ENCODE data around the gene CALCR. TPM values are rescaled to one million over a fixed set of nuclear protein-coding genes. Genes with fewer than 3 reads are reported as not detected.

The CALCR gene
- total RNA-seq, 1 experiment from 2014 or later = 0.10 TPM

GRCh38 chr7:93430917-93431588 is 143.5 kb downstream of the CALCR start:
- Histone ChIP-seq H3K27me3 (ENCODE audit: insufficient read depth, low read length) (no peaks in the 10 kb centered on the region), H4K20me1 (ENCODE audit: insufficient read depth) (no peaks in the 10 kb centered on the region), H2AFZ (ENCODE audit: low read depth, low read length, poor library complexity, severe bottlenecking) (no peak overlapping the region), H3K4me3 (replicated peaks in 1 of 2; ENCODE audit: low read depth in 1 of 2, low read length in 2 of 2) (no peak overlapping the region), H3K9me2 (ENCODE audit: insufficient read depth) (no peaks in the 10 kb centered on the region), H3K27ac (ENCODE audit: low read depth, low read length) (no peak overlapping the region), H3K9me3 (ENCODE audit: control insufficient read depth in 1 of 2, insufficient read depth in 1 of 2, low read depth in 1 of 2, low read length in 2 of 2) (no peaks in the 10 kb centered on the region), H3K4me1 (ENCODE audit: control insufficient read depth in 1 of 2, insufficient read depth in 2 of 2, low read length in 2 of 2) (no peaks in the 10 kb centered on the region), H3K36me3 (ENCODE audit: control insufficient read depth in 1 of 2, insufficient read depth in 2 of 2, low read length in 2 of 2) (no peaks in the 10 kb centered on the region), H3K4me2 (ENCODE audit: low read length) (no peak overlapping the region), H3K79me2 (ENCODE audit: insufficient read depth, low read length) (no peaks in the 10 kb centered on the region), H3K9ac (ENCODE audit: low read length) (no peak overlapping the region)
- DNase-seq (ENCODE audit: low read depth, low spot score) (no peak), ATAC-seq (no peak)
- RAD21 ChIA-PET (ENCODE audit: low non-redundant PET in 1 of 2, low total read pairs in 2 of 2, uncharacterized antibody in 2 of 2, unreplicated experiment in 2 of 2) = no interaction called here
- no TSS peak for BruUV-seq (replicated peaks)
- POLR2A ChIA-PET = no interaction called here
- intact Hi-C loops (cut with micrococcal nuclease) = loop anchor here (10.0 kb wide), 1 partner anchor 186 kb away; no protein-coding TSS in a partner anchor
- CTCF ChIA-PET = no interaction called here
- TF ChIP-seq CBX3 (IDR thresholded peaks at IDR 0.05; ENCODE audit: low read depth) = no peak
- TF ChIP-seq ATF3 (IDR thresholded peaks at IDR 0.05) = no peak
- TF ChIP-seq ELF1 (IDR thresholded peaks at IDR 0.05; ENCODE audit: borderline replicate concordance, low read depth) = no peak
- TF ChIP-seq SRF (IDR thresholded peaks at IDR 0.05; ENCODE audit: low read depth) = no peak
- TF ChIP-seq REST (IDR thresholded peaks at IDR 0.05; ENCODE audit: low read depth) = no peak
- no peak for TF ChIP-seq SP1 (IDR thresholded peaks at IDR 0.05; ENCODE audit: low read depth)
- no peak for TF ChIP-seq CTCF (IDR thresholded peaks at IDR 0.05 in 2 of 3, conservative IDR thresholded peaks at IDR 0.05 in 1 of 3; ENCODE audit: borderline replicate concordance in 1 of 3, insufficient read depth in 1 of 3, low read depth in 2 of 3, low read length in 2 of 3)
- TF ChIP-seq RAD21 (IDR thresholded peaks at IDR 0.05; ENCODE audit: low read depth) = no peak
- TF ChIP-seq EZH2 (IDR thresholded peaks at IDR 0.05) = no peak
- TF ChIP-seq ZFX (IDR thresholded peaks at IDR 0.05) = no peak
- no peak for TF ChIP-seq EZH2phosphoT487 (IDR thresholded peaks at IDR 0.05; ENCODE audit: borderline replicate concordance)
- no peak for TF ChIP-seq TCF7L2 (IDR thresholded peaks at IDR 0.05; ENCODE audit: borderline replicate concordance, extremely low read depth, insufficient read depth, insufficient read length)
- no peak for TF ChIP-seq ZBTB33 (IDR thresholded peaks at IDR 0.05; ENCODE audit: extremely low read depth, insufficient replicate concordance, low read length)
- TF ChIP-seq MAX (IDR thresholded peaks at IDR 0.05) = no peak
- TF ChIP-seq CEBPB (IDR thresholded peaks at IDR 0.05; ENCODE audit: low read depth) = no peak
- TF ChIP-seq JUND (IDR thresholded peaks at IDR 0.05) = no peak
